ENCODE results near the gene CCDC201. TPM values are rescaled to one million over a fixed set of nuclear protein-coding genes. Genes with fewer than 3 reads are reported as not detected.

CCDC201 gene
- polyA plus RNA-seq, 3 donors = not detected

GRCh38 chr7:45878457-45879144 lies 5.7 kb upstream of the CCDC201 start:
- H3K9me3 ChIP-seq (replicated peaks in 1 of 2; ENCODE audit: control insufficient read depth in 1 of 2, insufficient read depth in 1 of 2, low read length in 2 of 2) = peaks cover 0 to 6% of the 10 kb centered on the region in 2 donors
- Mint-ChIP-seq H3K4me1 (no peaks in the 10 kb centered on the region), H3K4me3 (no peak overlapping the region), H3K27me3 (ENCODE audit: low read depth in 3 of 3) (peaks cover 0 to 2% (median 0%) of the 10 kb centered on the region in 3 donors), H3K27ac (no peak overlapping the region), H3K9me3 (peaks cover 0 to 18% (median 4%) of the 10 kb centered on the region in 7 donors), H3K36me3 (no peaks in the 10 kb centered on the region)
- no peaks in the 10 kb centered on the region for H3K36me3 ChIP-seq (replicated peaks in 1 of 2; ENCODE audit: control insufficient read depth in 1 of 2, insufficient read depth in 2 of 2, low read length in 2 of 2)
- TF ChIP-seq, protein P1, sequence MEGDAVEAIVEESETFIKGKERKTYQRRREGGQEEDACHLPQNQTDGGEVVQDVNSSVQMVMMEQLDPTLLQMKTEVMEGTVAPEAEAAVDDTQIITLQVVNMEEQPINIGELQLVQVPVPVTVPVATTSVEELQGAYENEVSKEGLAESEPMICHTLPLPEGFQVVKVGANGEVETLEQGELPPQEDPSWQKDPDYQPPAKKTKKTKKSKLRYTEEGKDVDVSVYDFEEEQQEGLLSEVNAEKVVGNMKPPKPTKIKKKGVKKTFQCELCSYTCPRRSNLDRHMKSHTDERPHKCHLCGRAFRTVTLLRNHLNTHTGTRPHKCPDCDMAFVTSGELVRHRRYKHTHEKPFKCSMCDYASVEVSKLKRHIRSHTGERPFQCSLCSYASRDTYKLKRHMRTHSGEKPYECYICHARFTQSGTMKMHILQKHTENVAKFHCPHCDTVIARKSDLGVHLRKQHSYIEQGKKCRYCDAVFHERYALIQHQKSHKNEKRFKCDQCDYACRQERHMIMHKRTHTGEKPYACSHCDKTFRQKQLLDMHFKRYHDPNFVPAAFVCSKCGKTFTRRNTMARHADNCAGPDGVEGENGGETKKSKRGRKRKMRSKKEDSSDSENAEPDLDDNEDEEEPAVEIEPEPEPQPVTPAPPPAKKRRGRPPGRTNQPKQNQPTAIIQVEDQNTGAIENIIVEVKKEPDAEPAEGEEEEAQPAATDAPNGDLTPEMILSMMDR (IDR thresholded peaks at IDR 0.05) = no peak
- H3K4me3 ChIP-seq (replicated peaks in 1 of 3; ENCODE audit: low read depth in 2 of 3, low read length in 3 of 3) = no peak overlapping the region
- H3K79me2 ChIP-seq (ENCODE audit: insufficient read depth, low read length) = no peaks in the 10 kb centered on the region
- no peaks in the 10 kb centered on the region for H3K4me1 ChIP-seq (ENCODE audit: control insufficient read depth in 1 of 2, insufficient read depth in 2 of 2, low read length in 2 of 2)
- H4K20me1 ChIP-seq (ENCODE audit: insufficient read depth, low read length) = no peaks in the 10 kb centered on the region
- intact Hi-C loops (cut with micrococcal nuclease) = no loop called here
- no peaks in the 10 kb centered on the region for H3K27me3 ChIP-seq (ENCODE audit: control insufficient read depth in 2 of 2, insufficient read depth in 2 of 2, low read length in 2 of 2)
- no peak overlapping the region for H2AFZ ChIP-seq (ENCODE audit: insufficient read depth, low read depth, low read length, poor library complexity, severe bottlenecking)
- WGBS (ENCODE audit: insufficient coverage) = 58% methylated on average over 2 of the region's 3 CpGs
- no peak overlapping the region for H3K27ac ChIP-seq (ENCODE audit: low read depth in 1 of 2, low read length in 2 of 2)
- H3K9ac ChIP-seq (ENCODE audit: insufficient read depth, low read length, poor library complexity, severe bottlenecking) = no peak overlapping the region
- DNase-seq = no peak
- no peak overlapping the region for H3K4me2 ChIP-seq (replicated peaks; ENCODE audit: extremely low read depth, low read length, poor library complexity, severe bottlenecking)

DNA sequence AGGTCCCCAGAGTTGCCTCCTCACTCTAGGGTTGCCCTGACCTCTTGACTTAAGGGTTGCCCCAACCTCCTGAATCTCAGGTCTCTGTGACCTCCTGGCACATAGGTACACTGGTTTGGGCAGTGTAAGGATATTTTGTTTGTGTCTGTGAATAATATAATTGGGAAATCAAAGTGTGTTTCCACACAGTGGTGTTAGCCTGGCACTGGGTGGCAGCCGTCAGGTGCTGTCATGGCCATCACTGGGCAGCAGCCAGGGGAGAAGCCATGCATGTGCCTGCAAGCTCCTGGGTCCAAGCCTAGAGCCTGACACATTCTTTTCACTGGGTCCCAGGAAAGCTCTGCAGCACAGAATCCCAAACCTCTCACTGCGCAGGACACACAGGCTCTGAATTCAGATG lies 3.6 kb upstream of the CCDC201 start:
- no peak overlapping the region for H3K4me2 ChIP-seq (replicated peaks; ENCODE audit: extremely low read depth, low read length, poor library complexity, severe bottlenecking)
- H4K20me1 ChIP-seq (ENCODE audit: insufficient read depth, low read length) = no peaks in the 10 kb centered on the region
- no peak overlapping the region for H3K4me3 Mint-ChIP-seq
- no peaks in the 10 kb centered on the region for H3K4me1 Mint-ChIP-seq
- H3K9me3 ChIP-seq (replicated peaks in 1 of 2; ENCODE audit: control insufficient read depth in 1 of 2, insufficient read depth in 1 of 2, low read length in 2 of 2) = peaks cover 0 to 6% of the 10 kb centered on the region in 2 donors
- no peak overlapping the region for H3K4me3 ChIP-seq (replicated peaks in 1 of 3; ENCODE audit: low read depth in 2 of 3, low read length in 3 of 3)
- H3K27me3 Mint-ChIP-seq (ENCODE audit: low read depth in 3 of 3) = peaks cover 0 to 2% (median 2%) of the 10 kb centered on the region in 3 donors
- no peaks in the 10 kb centered on the region for H3K79me2 ChIP-seq (ENCODE audit: insufficient read depth, low read length)
- no peak overlapping the region for H3K27ac Mint-ChIP-seq
- TF ChIP-seq, protein P1 (IDR thresholded peaks at IDR 0.05) = no peak
- no peak overlapping the region for H3K9ac ChIP-seq (ENCODE audit: insufficient read depth, low read length, poor library complexity, severe bottlenecking)
- 100% methylated on average over 2 of the region's 2 CpGs for WGBS (ENCODE audit: insufficient coverage)
- no peak overlapping the region for H2AFZ ChIP-seq (ENCODE audit: insufficient read depth, low read depth, low read length, poor library complexity, severe bottlenecking)
- no peaks in the 10 kb centered on the region for H3K36me3 Mint-ChIP-seq
- peaks cover 0 to 18% (median 4%) of the 10 kb centered on the region in 7 donors for H3K9me3 Mint-ChIP-seq
- DNase-seq = no peak
- no peaks in the 10 kb centered on the region for H3K4me1 ChIP-seq (ENCODE audit: control insufficient read depth in 1 of 2, insufficient read depth in 2 of 2, low read length in 2 of 2)
- no peaks in the 10 kb centered on the region for H3K27me3 ChIP-seq (ENCODE audit: control insufficient read depth in 2 of 2, insufficient read depth in 2 of 2, low read length in 2 of 2)
- intact Hi-C loops (cut with micrococcal nuclease) = no loop called here
- no peak overlapping the region for H3K27ac ChIP-seq (ENCODE audit: low read depth in 1 of 2, low read length in 2 of 2)
- no peaks in the 10 kb centered on the region for H3K36me3 ChIP-seq (replicated peaks in 1 of 2; ENCODE audit: control insufficient read depth in 1 of 2, insufficient read depth in 2 of 2, low read length in 2 of 2)
